Body of pancreas (tissue), 4 donors: ENCODE measurements around the gene TMEM260.

ENCODE experiments used
- POLR2A ChIP-seq, 3 donors: fragments of 450-650 bp; IDR thresholded peaks; one replicate each; pipeline ENCODE4 v1.6.1; 2016; ENCODE audit warnings: antibody characterized with exemption in 3 of 3, mild to moderate bottlenecking in 2 of 3
- TF ChIP-seq, protein P1 (sequence below), 7 experiments: fragments of 450-650 bp in 4 of 7; fragments of 200-600 bp in 3 of 7; sonication (generic) in 3 of 7; IDR thresholded peaks; one replicate each; pipeline ENCODE4 v1.5.1; 2016 to 2019; ENCODE audit warnings: antibody characterized with exemption in 7 of 7

DNA sequence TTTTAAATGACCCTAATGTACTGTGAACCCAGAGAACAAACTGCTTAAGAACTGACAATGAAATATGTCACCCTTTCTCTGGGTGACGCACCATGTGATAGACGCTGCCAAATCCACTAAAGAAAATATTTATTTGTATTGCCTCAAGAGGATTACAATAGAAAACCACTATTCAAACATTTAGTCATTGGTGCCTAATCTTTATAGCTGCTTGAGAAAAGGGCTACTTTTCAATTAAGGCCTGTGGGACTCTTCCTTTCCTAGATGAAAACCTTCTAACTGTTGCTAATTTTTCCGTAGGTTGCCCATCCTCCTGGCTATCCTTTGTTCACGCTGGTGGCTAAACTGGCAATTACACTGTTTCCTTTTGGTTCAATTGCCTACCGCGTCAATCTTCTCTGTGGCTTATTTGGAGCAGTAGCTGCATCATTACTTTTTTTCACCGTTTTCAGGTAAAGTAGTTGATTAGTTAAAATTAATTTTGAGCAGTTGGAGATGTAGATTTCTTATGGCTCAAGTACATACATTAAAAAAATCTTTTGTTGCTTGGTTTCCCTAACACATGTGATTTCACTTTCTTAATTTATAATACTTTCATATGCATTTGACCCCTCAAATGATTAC is 6.0 kb downstream of the TMEM260 start:
- TF ChIP-seq, protein P1, sequence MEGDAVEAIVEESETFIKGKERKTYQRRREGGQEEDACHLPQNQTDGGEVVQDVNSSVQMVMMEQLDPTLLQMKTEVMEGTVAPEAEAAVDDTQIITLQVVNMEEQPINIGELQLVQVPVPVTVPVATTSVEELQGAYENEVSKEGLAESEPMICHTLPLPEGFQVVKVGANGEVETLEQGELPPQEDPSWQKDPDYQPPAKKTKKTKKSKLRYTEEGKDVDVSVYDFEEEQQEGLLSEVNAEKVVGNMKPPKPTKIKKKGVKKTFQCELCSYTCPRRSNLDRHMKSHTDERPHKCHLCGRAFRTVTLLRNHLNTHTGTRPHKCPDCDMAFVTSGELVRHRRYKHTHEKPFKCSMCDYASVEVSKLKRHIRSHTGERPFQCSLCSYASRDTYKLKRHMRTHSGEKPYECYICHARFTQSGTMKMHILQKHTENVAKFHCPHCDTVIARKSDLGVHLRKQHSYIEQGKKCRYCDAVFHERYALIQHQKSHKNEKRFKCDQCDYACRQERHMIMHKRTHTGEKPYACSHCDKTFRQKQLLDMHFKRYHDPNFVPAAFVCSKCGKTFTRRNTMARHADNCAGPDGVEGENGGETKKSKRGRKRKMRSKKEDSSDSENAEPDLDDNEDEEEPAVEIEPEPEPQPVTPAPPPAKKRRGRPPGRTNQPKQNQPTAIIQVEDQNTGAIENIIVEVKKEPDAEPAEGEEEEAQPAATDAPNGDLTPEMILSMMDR (IDR thresholded peaks at IDR 0.05): no peak
- no peak for TF ChIP-seq POLR2A (IDR thresholded peaks at IDR 0.05)
